Activated CD4-positive, alpha-beta T cell treated with anti-CD3 and anti-CD28 coated beads, Interleukin-2, amount 50 U/mL, for 1 hour (primary cell): ENCODE results near the gene PPP1R37.
"Not testable (repeated sequence)": the region's sequence is repeated elsewhere in the genome, so short reads cannot be mapped to it uniquely, and the experiment has no call there.

Source experiments
- DNase-seq: peaks from one replicate; pipeline ENCODE4 v3.0.0-alpha.2; 2020

Gene PPP1R37

DNA sequence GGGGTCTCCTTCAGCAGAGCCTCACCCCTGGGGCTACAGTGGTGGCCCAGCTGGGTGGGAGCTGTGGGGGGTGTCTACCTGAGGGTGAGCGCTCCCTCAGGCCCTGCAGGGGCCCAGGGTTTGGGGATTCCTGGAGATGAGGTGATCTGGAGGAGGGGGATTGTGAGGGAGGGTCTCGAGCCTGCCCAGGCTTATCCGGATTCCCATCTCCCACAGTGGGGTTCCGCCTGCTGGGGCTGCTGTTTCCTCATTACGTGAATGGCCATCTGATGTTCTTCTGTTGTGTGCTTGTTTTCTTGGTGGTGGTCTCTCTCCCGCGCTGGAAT, 4.4 kb downstream of the PPP1R37 start:
- no peak for DNase-seq

DNA sequence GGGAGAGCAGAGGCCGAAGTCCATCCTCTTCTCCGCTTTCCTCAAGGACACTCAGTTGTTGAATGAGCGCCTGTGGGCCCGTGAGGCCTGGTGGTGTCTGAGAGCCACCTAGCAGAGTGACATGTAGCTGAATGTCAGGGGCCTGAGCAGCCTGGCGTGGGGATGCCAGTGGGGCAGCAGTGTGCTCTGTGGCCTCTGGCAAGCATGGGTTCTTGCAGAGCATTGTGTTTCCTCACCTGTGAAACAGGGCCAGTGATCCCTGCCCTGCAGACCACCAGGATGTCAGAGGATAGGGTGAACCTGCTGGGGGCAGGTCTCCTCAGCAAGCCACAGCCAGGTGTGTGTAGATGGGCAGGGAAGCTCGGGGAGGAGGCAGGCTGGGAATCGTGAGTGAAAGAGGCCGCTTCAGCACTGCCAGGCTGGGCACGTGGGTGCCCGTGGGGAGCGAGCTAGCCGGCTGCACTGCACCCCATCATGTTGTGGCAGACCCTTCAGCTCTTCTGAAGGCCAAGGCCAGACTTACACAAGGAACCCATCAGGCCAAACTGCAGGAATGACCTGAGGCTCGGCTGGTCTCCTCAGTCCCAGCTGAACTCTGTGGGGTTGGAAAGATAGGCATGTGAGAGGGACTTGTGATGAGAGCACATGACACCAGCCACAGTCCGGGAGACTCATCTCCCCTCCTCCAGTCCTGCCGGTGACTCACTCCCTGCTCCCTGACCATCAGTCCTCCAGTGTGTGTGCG, 5.0 kb downstream of the PPP1R37 start:
- no peak for DNase-seq

DNA sequence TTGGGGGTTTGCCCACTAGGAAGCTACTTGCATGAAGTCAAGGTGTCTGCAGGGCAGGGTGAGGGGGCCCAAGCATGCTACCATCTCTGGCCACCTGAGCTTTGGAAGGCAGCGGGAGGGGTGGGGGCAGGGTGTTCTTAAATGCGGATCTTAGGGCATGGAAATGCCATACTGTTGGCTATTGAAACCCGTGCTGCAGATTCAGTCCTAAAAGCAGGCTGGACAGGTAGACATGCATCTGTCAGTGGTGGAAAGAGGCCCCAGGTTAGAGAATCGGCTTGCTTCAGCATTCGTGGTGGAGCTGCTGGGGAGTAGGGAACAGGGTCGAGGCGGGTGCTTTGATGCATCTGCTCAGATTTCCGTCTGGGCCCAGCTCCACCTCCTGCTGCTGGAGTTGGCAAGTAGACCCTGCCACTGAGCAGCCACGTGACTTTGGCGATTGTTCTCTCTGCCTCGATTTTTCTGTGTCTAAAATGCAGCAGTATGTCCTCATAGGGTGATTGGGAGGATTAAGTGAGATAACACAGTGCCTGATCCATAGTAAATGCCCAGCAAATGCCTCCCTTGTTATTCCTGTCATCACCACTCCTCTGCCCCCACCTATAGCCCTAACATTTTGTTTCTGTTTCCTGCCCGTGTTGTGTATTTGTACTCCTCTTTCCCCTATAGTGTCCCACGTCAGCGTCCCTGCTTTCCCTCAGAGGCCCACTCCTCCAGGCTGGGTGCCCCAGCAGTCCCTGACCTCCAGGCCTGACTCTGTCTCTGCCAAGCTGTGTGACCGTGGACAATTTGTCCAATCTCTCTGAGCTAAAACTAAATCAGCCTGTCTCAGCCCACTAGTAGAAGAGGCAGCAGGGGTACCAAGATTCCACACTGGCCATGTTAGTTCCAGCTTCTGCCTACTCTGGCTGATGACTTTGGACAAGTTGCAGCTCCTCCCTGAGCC, 5.8 kb downstream of the PPP1R37 start:
- no peak for DNase-seq

- no peak for DNase-seq
These were observed 6.7 kb downstream of the PPP1R37 start for GRCh38 chr19:45099467-45100191.

DNA sequence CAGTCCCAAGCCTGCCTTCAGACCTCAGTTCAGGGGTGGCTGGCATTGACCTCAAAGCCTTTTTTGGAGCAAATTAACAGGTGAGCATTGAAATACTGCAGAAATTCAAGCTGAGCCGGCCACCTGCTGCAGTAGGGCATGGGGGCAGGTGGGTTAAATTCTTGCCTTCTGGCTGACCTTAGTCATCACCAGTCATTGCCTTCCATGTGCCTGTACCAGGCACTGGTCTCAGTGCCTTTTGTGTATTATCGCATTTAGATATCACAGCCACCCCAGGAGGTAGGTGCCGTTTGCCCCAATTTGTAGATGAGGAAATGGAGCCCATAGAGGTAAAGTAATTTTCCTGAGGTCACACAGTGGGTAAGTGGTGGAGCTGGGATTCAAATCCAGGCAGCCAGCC, 7.2 kb downstream of the PPP1R37 start:
- no peak for DNase-seq

GRCh38 chr19:45100846-45101252, 7.9 kb downstream of the PPP1R37 start:
- DNase-seq: no peak

- no peak for DNase-seq
These were observed 8.8 kb downstream of the PPP1R37 start for GRCh38 chr19:45101806-45102205.

DNA sequence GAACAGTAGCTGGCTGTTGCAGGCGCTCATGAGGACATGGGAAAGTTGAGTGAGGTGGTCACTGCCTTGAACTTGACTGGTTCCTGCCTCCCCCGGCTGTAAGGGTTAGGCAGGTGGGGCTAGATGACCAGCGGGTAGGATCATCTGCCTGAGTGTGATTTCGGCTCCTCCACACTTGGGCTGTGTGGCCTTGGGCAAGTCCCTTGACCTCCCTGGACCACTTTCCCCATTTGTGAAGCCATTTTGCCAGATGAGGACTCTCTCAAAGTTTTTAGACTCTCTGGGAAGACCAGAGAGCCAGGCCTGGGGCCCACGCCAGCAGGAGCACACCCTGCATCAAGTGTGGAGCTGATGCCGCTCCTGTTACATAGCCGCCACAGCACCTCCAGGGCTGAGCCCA, 9.5 kb downstream of the PPP1R37 start:
- no peak for DNase-seq

DNA sequence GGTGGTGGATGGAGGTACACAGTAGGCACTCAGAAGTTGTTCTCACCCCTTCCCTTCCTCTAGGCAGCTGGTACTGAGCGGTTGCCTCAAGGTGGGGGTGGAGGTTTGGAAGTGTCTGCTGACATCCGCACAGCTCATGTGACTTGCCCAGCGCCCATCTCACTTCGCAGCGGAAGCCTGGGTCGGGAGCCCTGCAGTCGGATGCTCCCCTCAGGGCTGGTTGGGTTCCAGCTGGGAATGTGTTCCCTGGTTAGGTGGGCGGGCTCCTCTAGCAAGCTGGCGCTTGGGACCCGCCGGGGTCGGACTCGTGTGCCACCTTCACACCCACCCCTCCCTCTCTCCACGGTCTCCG, 10.2 kb downstream of the PPP1R37 start:
- peak; percentile 43 for DNase-seq

- no peak for DNase-seq
These were observed 10.7 kb downstream of the PPP1R37 start for GRCh38 chr19:45103508-45104319.

GRCh38 chr19:45104658-45105349, 11.8 kb downstream of the PPP1R37 start:
- no peak for DNase-seq

- DNase-seq: not testable (repeated sequence)
These were observed 13.4 kb downstream of the PPP1R37 start for GRCh38 chr19:45106363-45106762.

DNA sequence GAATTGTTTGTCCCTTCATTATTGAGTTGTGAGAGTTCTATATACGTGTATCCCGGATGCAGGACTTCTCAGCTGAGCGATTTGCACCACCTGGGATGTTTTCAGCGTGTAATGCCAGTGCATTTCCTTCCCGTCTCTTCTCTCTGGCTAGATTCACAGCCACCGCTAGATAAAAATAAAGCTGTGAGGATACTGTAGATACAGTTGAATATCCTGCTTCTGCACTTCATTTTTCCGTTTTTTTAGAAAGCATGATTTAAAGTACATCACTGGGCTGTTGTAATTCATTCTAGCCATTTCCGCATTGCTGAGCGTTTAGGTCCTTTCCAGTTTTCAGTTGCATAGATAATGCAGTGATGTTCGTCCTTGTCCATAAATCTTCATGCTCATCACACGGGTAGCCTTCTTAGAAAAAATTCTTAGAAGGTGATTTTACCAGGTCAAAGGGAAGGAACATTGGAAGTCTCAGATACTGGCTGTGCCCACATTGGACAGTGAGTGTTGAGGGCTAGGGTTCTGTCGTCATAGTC, 14.7 kb downstream of the PPP1R37 start:
- no peak for DNase-seq

DNA sequence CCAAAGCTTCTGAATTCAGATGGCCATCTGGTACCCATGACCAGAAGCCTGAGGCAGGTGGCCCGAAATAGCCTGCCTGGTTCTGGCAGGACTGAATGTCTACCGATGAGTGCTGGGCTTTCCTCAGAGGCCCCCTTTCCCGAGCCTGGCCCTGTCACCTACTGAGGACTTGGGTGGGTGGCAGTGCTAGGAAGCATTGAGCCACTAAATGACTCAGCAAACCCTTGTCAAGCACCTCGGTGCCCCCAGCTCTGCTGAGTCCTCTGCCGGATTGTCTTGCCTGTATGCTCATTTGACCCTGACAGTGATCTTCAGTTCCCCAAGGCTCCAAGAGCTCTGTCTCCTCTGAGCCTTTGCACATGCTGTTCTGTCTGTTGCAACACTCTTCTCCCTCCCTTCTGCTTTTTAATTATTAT, 17.9 kb downstream of the PPP1R37 start:
- no peak for DNase-seq

DNA sequence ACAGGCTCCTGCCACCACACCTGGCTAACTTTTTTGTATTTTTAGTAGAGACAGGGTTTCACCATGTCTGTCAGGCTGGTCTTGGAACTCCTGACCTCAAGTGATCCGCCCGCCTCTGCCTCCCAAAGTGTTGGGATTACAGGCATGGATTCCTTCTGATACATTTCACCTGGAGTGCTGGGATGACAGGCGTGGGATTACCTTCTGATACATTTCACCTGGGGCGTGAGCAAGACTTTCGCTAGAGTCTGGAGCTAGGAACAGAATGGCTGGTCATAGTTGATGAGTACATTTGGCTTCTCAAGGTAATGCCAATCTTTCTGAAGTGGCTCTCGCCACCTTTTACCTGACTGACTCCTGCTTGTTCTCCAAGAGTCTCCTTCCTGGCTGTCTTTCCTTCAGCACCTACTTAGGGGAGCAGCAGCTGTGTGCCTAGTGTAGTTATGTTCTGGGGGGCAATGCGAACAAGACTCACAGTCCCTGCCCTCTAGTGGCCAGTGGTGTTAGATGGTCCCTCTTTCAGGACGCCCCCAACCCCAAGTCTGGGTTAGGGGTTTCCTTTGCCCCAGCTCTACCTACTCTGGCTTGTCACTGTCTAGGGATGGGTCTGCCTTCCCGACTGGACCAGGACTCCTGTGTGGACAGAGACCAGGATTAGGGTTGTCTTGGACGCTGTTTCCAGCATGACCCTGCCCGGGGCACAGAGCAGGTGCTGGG, 19.3 kb downstream of the PPP1R37 start:
- no peak for DNase-seq

- DNase-seq: no peak
These were observed 20.6 kb downstream of the PPP1R37 start for GRCh38 chr19:45113628-45114027.

DNA sequence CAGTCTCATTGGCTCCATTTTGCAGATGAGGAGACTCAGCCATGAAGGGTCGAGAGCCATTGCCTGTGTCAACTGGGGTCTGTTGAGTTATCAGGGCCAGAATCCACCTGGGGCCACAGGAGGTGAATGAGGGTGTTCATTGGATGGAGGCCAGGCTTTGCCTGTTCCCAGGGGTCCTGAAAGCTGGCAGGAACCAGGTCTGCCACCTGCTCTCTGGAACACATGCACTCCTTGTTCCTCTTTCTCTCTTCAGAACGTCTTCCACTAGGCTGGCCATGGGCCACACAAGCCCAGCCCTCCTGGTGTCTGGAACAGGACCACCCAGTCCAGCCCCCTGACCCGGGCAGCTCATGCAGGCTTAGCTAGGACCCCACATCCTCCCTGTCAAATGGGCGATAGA, 21.1 kb downstream of the PPP1R37 start:
- DNase-seq: no peak

- no peak for DNase-seq
These were observed 23.0 kb downstream of the PPP1R37 start for GRCh38 chr19:45115809-45116615.

- peak; percentile 22 for DNase-seq
These were observed 24.2 kb downstream of the PPP1R37 start for GRCh38 chr19:45117167-45117594.

DNA sequence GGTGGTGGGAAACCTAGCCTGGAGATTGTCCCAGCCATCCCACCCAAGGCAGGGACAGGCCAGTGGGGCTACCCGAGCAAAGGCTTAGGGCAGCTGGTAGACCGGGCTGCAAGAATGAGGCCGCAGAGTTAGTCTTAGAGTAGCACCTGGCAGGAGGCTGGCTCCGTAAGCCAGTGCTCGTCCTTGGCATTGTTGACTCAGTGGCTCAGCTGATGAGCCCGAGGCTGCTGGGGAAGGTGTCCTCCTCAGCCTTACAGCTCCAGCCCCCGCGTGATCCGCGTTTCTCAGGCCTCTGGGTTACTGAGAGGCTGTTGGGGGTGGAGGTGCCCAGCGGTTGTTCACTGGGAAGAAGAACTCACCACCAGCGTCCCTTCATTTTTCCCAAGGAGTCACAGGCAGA, 24.7 kb downstream of the PPP1R37 start:
- DNase-seq: no peak
